HCT116 (cell line): ENCODE measurements around the gene ROR2.

Experiments used
- CTCF ChIP-seq, 3 experiments: fragments of 200-600 bp in 1 of 3; sonication (generic) in 1 of 3; IDR thresholded peaks in 2 of 3; conservative IDR thresholded peaks in 1 of 3; 2 replicates each; pipeline ENCODE4 v1.5.1; 2012 to 2017; ENCODE audit warnings: low read depth in 2 of 3, low read length in 2 of 3, antibody characterized with exemption in 1 of 3, borderline replicate concordance in 1 of 3, control low read depth in 1 of 3, mild to moderate bottlenecking in 1 of 3, mixed read lengths in 1 of 3, mixed run types in 1 of 3, moderate library complexity in 1 of 3; ENCODE audit not compliant: insufficient read depth in 1 of 3
- ELF1 ChIP-seq: IDR thresholded peaks from 2 replicates; pipeline ENCODE4 v1.6.1; 2012; ENCODE audit warnings: low read depth, borderline replicate concordance
- FOSL1 ChIP-seq: IDR thresholded peaks from 2 replicates; pipeline ENCODE4 v1.6.1; 2012; ENCODE audit warnings: low read depth
- MAX ChIP-seq: IDR thresholded peaks from 2 replicates; pipeline ENCODE4 v1.6.1; 2012
- POLR2A ChIP-seq: IDR thresholded peaks from 2 replicates; pipeline ENCODE4 v1.7.0; 2011; ENCODE audit warnings: borderline replicate concordance; ENCODE audit not compliant: insufficient read depth, insufficient read length; ENCODE audit errors: extremely low read depth
- TCF7L2 ChIP-seq: IDR thresholded peaks from 2 replicates; pipeline ENCODE4 v1.7.0; 2011; ENCODE audit warnings: borderline replicate concordance, inconsistent platforms; ENCODE audit not compliant: insufficient read depth, insufficient read length; ENCODE audit errors: extremely low read depth
- ZBTB33 ChIP-seq: IDR thresholded peaks from 2 replicates; pipeline ENCODE4 v1.6.1; 2011; ENCODE audit warnings: mild to moderate bottlenecking, low read length, moderate library complexity; ENCODE audit not compliant: insufficient replicate concordance; ENCODE audit errors: extremely low read depth
- ZNF274 ChIP-seq: fragments of 200-500 bp; sonication (Bioruptor generic); IDR thresholded peaks from 2 replicates; pipeline ENCODE4 v1.6.1; 2014; ENCODE audit warnings: mild to moderate bottlenecking, low read depth, low read length, inconsistent platforms

- no peak for TF ChIP-seq FOSL1
- no peak for TF ChIP-seq POLR2A
- TF ChIP-seq ZBTB33: no peak
- TF ChIP-seq CTCF (IDR thresholded peaks at IDR 0.05 in 2 of 3, conservative IDR thresholded peaks at IDR 0.05 in 1 of 3; ENCODE audit: borderline replicate concordance in 1 of 3, insufficient read depth in 1 of 3, low read depth in 2 of 3, low read length in 2 of 3): no peak
- TF ChIP-seq ZNF274: no peak
- no peak for TF ChIP-seq TCF7L2
- no peak for TF ChIP-seq MAX
- TF ChIP-seq ELF1: no peak
Observed at GRCh38 chr9:91943478-91944470, 6.3 kb downstream of the ROR2 start.
